GM18858 (cell line): ENCODE measurements around the gene GTPBP2.
"Not testable (repeated sequence)": the region's sequence is repeated elsewhere in the genome, so short reads cannot be mapped to it uniquely, and the experiment has no call there.

Source experiments
- ATAC-seq: cut with Tn5 transposase; IDR thresholded peaks from one replicate; pipeline ENCODE4 v1.9.1; 2021; ENCODE audit not compliant: unreplicated experiment

The GTPBP2 gene

GRCh38 chr6:43624786-43625288 lies 4.2 kb downstream of the GTPBP2 start:
- no peak for ATAC-seq

- ATAC-seq, result no peak
Measured at GRCh38 chr6:43623880-43624785, 4.9 kb downstream of the GTPBP2 start.

GRCh38 chr6:43622541-43622940 lies 6.5 kb downstream of the GTPBP2 start:
- ATAC-seq, result no peak

GRCh38 chr6:43621836-43622180 lies 7.3 kb downstream of the GTPBP2 start:
- ATAC-seq, result no peak

- no peak for ATAC-seq
Measured at GRCh38 chr6:43621078-43621835, 7.8 kb downstream of the GTPBP2 start.

GRCh38 chr6:43616725-43617472 lies 12.2 kb downstream of the GTPBP2 start:
- no peak for ATAC-seq

- no peak for ATAC-seq
Measured at GRCh38 chr6:43614396-43614730, 14.7 kb downstream of the GTPBP2 start.

GRCh38 chr6:43613721-43614395 lies 15.2 kb downstream of the GTPBP2 start:
- no peak for ATAC-seq

- no peak for ATAC-seq
Measured at GRCh38 chr6:43610431-43610830, 18.6 kb downstream of the GTPBP2 start.

- ATAC-seq, result no peak
Measured at GRCh38 chr6:43609402-43609801, 19.7 kb downstream of the GTPBP2 start.

- no peak for ATAC-seq
Measured at GRCh38 chr6:43608807-43609206, 20.3 kb downstream of the GTPBP2 start.

GRCh38 chr6:43608310-43608763 lies 20.7 kb downstream of the GTPBP2 start:
- ATAC-seq, result no peak

- no peak for ATAC-seq
Measured at GRCh38 chr6:43606019-43606418, 23.0 kb downstream of the GTPBP2 start.

- no peak for ATAC-seq
Measured at GRCh38 chr6:43604174-43604573, 24.9 kb downstream of the GTPBP2 start.

- ATAC-seq, result no peak
Measured at GRCh38 chr6:43600595-43600994, 28.5 kb downstream of the GTPBP2 start.

GRCh38 chr6:43593938-43594337 lies 35.1 kb downstream of the GTPBP2 start:
- ATAC-seq, result no peak

GRCh38 chr6:43589564-43589963 lies 39.5 kb downstream of the GTPBP2 start:
- ATAC-seq, result not testable (repeated sequence)

- no peak for ATAC-seq
Measured at GRCh38 chr6:43588194-43588593, 40.9 kb downstream of the GTPBP2 start.

- ATAC-seq, result no peak
Measured at GRCh38 chr6:43584892-43585570, 44.0 kb downstream of the GTPBP2 start.

GRCh38 chr6:43582911-43583310 lies 46.2 kb downstream of the GTPBP2 start:
- no peak for ATAC-seq
